ENCODE results near the gene DNAAF8. TPM values are rescaled to one million over a fixed set of nuclear protein-coding genes. Genes with fewer than 3 reads are reported as not detected.

DNAAF8 gene
- total and polyA plus RNA-seq, 2 of the 4 experiments (the other 2 are of a cell fraction): 0.54 to 1.7 TPM

GRCh38 chr16:4724661-4725270 is 9.6 kb upstream of the DNAAF8 start:
- in situ Hi-C loops (cut with MboI; ENCODE audit: low sequenced_read_pairs): no loop called here
- CTCF ChIA-PET: no interaction called here

More at GRCh38 chr16:4724661-4725270, 9.6 kb upstream of the DNAAF8 start:
- Histone ChIP-seq H2AK5ac (ENCODE audit: low read depth, low read length) (no peak overlapping the region), H4K8ac (ENCODE audit: low read depth in 2 of 2, low read length in 2 of 2) (no peak overlapping the region), H3K14ac (replicated peaks; ENCODE audit: low read depth, low read length) (no peak overlapping the region), H3K79me1 (ENCODE audit: low read depth in 1 of 2, low read length in 2 of 2) (peaks cover 0 to 31% of the 10 kb centered on the region in 2 experiments; a peak in 1 of 4 replicates), H3K27ac (ENCODE audit: insufficient read depth, low read length) (no peak overlapping the region), H3K4me3 (ENCODE audit: insufficient read depth, low read depth, low read length) (no peak overlapping the region), H4K91ac (ENCODE audit: insufficient read depth, low read depth, low read length) (no peak overlapping the region), H2BK20ac (ENCODE audit: low read depth, low read length) (no peak overlapping the region), H3K36me3 (ENCODE audit: control insufficient read depth, insufficient read depth, low read length) (peaks cover 48% of the 10 kb centered on the region), H3K9me3 (ENCODE audit: control insufficient read depth, insufficient read depth, low read length) (no peaks in the 10 kb centered on the region), H3K56ac (ENCODE audit: extremely low read depth, insufficient read depth, low read length) (no peak overlapping the region), H2BK15ac (ENCODE audit: low read depth, low read length) (no peak overlapping the region), H3K27me3 (ENCODE audit: control insufficient read depth, insufficient read depth, low read length) (no peaks in the 10 kb centered on the region), H3K23ac (ENCODE audit: low read depth, low read length) (no peak overlapping the region), H3K4me2 (ENCODE audit: low read depth, low read length) (no peak overlapping the region), H2AK9ac (replicated peaks; ENCODE audit: low read depth, low read length, poor library complexity) (no peak overlapping the region), H4K5ac (ENCODE audit: low read depth, low read length) (no peak overlapping the region), H3K4ac (ENCODE audit: low read depth, low read length) (no peak overlapping the region), H3K4me1 (ENCODE audit: control insufficient read depth, insufficient read depth, low read length) (no peaks in the 10 kb centered on the region), H2BK5ac (ENCODE audit: low read depth, low read length, poor library complexity, severe bottlenecking) (no peak overlapping the region), H3K18ac (ENCODE audit: low read depth, low read length) (no peak overlapping the region), H4K20me1 (ENCODE audit: insufficient read depth, low read length) (no peaks in the 10 kb centered on the region), H3K9me1 (ENCODE audit: insufficient read depth, low read length) (no peaks in the 10 kb centered on the region), H3K9ac (ENCODE audit: low read depth, low read length) (no peak overlapping the region), H2BK120ac (ENCODE audit: low read depth, low read length) (no peak overlapping the region), H2AFZ (replicated peaks; ENCODE audit: low read length, poor library complexity) (no peak overlapping the region)
- POLR2A ChIA-PET (ENCODE audit: unreplicated experiment): interaction anchor here (0.5 kb wide), 1 partner anchor 245 kb away, joined by 4 read pairs; no protein-coding TSS in a partner anchor
- BruUV-seq (replicated peaks): no TSS peak
- intact Hi-C loops (cut with micrococcal nuclease) (no loop called here), dilution Hi-C loops (cut with HindIII; ENCODE audit: low sequenced_read_pairs, unreplicated experiment) (no loop called here)
- ATAC-seq (ENCODE audit: low read depth): no peak
- DNase-seq: no peak
- WGBS, 2 experiments (ENCODE audit: extremely low coverage in 2 of 2, insufficient read length in 1 of 2): 98% methylated on average over 5 of the region's 11 CpGs; no CpG with 5 or more reads in 1 of the 2 experiments
- TF ChIP-seq MXI1 (IDR thresholded peaks at IDR 0.05; ENCODE audit: borderline replicate concordance, low read depth, low read length): no peak
- no peak for TF ChIP-seq NFE2L2 (IDR thresholded peaks at IDR 0.05; ENCODE audit: low read depth, low read length)
- no peak for TF ChIP-seq SMC3 (IDR thresholded peaks at IDR 0.05; ENCODE audit: low read depth, low read length)
- TF ChIP-seq BHLHE40 (IDR thresholded peaks at IDR 0.05; ENCODE audit: low read depth, low read length): no peak
- TF ChIP-seq, protein P1, sequence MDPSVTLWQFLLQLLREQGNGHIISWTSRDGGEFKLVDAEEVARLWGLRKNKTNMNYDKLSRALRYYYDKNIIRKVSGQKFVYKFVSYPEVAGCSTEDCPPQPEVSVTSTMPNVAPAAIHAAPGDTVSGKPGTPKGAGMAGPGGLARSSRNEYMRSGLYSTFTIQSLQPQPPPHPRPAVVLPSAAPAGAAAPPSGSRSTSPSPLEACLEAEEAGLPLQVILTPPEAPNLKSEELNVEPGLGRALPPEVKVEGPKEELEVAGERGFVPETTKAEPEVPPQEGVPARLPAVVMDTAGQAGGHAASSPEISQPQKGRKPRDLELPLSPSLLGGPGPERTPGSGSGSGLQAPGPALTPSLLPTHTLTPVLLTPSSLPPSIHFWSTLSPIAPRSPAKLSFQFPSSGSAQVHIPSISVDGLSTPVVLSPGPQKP (IDR thresholded peaks at IDR 0.05; ENCODE audit: borderline replicate concordance, low read depth, low read length): no peak
- TF ChIP-seq RAD21 (IDR thresholded peaks at IDR 0.05; ENCODE audit: low read length): no peak
- no peak for TF ChIP-seq MAFK (IDR thresholded peaks at IDR 0.05; ENCODE audit: low read depth, low read length)
- TF ChIP-seq FOS (IDR thresholded peaks at IDR 0.05; ENCODE audit: low read depth, low read length): no peak
- TF ChIP-seq, protein P2, sequence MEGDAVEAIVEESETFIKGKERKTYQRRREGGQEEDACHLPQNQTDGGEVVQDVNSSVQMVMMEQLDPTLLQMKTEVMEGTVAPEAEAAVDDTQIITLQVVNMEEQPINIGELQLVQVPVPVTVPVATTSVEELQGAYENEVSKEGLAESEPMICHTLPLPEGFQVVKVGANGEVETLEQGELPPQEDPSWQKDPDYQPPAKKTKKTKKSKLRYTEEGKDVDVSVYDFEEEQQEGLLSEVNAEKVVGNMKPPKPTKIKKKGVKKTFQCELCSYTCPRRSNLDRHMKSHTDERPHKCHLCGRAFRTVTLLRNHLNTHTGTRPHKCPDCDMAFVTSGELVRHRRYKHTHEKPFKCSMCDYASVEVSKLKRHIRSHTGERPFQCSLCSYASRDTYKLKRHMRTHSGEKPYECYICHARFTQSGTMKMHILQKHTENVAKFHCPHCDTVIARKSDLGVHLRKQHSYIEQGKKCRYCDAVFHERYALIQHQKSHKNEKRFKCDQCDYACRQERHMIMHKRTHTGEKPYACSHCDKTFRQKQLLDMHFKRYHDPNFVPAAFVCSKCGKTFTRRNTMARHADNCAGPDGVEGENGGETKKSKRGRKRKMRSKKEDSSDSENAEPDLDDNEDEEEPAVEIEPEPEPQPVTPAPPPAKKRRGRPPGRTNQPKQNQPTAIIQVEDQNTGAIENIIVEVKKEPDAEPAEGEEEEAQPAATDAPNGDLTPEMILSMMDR (conservative IDR thresholded peaks at IDR 0.05; ENCODE audit: low read depth, low read length): no peak
- no peak for TF ChIP-seq POLR2A (IDR thresholded peaks at IDR 0.05; ENCODE audit: low read depth, low read length)
- TF ChIP-seq RFX5 (IDR thresholded peaks at IDR 0.05; ENCODE audit: low read depth, low read length): no peak
- no peak for TF ChIP-seq USF2 (IDR thresholded peaks at IDR 0.05; ENCODE audit: low read depth, low read length)
- no peak for TF ChIP-seq CHD1 (IDR thresholded peaks at IDR 0.05; ENCODE audit: low read depth, low read length)
- TF ChIP-seq RCOR1 (IDR thresholded peaks at IDR 0.05; ENCODE audit: insufficient replicate concordance, low read length): no peak
- TF ChIP-seq MAZ (IDR thresholded peaks at IDR 0.05; ENCODE audit: borderline replicate concordance, low read depth, low read length): no peak

Measured in IMR-90 (cell line).